HEK293T (cell line): ENCODE measurements around the gene AHCTF1.

ENCODE experiments used
- CTCF ChIA-PET: fragments of 350-600 bp; formaldehyde crosslinking; extraction: SDS; loops from one replicate; lab custom pipeline; 2021; ENCODE audit warnings: antibody characterized with exemption, inconsistent platforms; lab: Yijun Ruan, JAX
- POLR2A ChIA-PET: fragments of 350-600 bp; formaldehyde crosslinking; extraction: SDS; loops from one replicate; lab custom pipeline; 2020; ENCODE audit warnings: antibody characterized with exemption, inconsistent platforms; lab: Yijun Ruan, JAX
- DNase-seq: peaks from one replicate; pipeline ENCODE4 v3.0.0; 2012; ENCODE audit warnings: mixed read lengths; ENCODE audit errors: extremely low spot score
- ARNT ChIP-seq: fragments of 450-650 bp; IDR thresholded peaks from 2 replicates; pipeline ENCODE4 v1.6.1; 2017; ENCODE audit warnings: mild to moderate bottlenecking
- BHLHE40 ChIP-seq: fragments of 450-650 bp; IDR thresholded peaks from 2 replicates; pipeline ENCODE4 v1.6.1; 2016; ENCODE audit warnings: mild to moderate bottlenecking, moderate library complexity, borderline replicate concordance
- CTBP1 ChIP-seq: fragments of 450-650 bp; IDR thresholded peaks from 2 replicates; pipeline ENCODE4 v1.6.1; 2016; ENCODE audit warnings: borderline replicate concordance
- ELF4 ChIP-seq: fragments of 450-650 bp; IDR thresholded peaks from 2 replicates; pipeline ENCODE4 v1.6.1; 2017; ENCODE audit warnings: antibody characterized with exemption
- FOXA1 ChIP-seq: fragments of 450-650 bp; IDR thresholded peaks from 2 replicates; pipeline ENCODE4 v1.6.1; 2016; ENCODE audit warnings: mild to moderate bottlenecking
- FOXK2 ChIP-seq: fragments of 450-650 bp; IDR thresholded peaks from 2 replicates; pipeline ENCODE4 v1.6.1; 2016; ENCODE audit warnings: mild to moderate bottlenecking
- FOXM1 ChIP-seq: fragments of 450-650 bp; IDR thresholded peaks from 2 replicates; pipeline ENCODE4 v1.6.1; 2017; ENCODE audit warnings: mild to moderate bottlenecking, borderline replicate concordance
- HDGF ChIP-seq: fragments of 450-650 bp; IDR thresholded peaks from 2 replicates; pipeline ENCODE4 v1.6.1; 2017; ENCODE audit warnings: antibody characterized with exemption, borderline replicate concordance
- L3MBTL2 ChIP-seq: fragments of 450-650 bp; conservative IDR thresholded peaks from 2 replicates; pipeline ENCODE4 v1.6.1; 2016; ENCODE audit warnings: mild to moderate bottlenecking
- LEF1 ChIP-seq: fragments of 450-650 bp; IDR thresholded peaks from 2 replicates; pipeline ENCODE4 v1.6.1; 2017; ENCODE audit warnings: mild to moderate bottlenecking, borderline replicate concordance
- NFRKB ChIP-seq: fragments of 450-650 bp; IDR thresholded peaks from 2 replicates; pipeline ENCODE4 v1.6.1; 2016; ENCODE audit warnings: mild to moderate bottlenecking, moderate library complexity
- SP1 ChIP-seq: fragments of 450-650 bp; IDR thresholded peaks from 2 replicates; pipeline ENCODE4 v1.6.1; 2017
- SUZ12 ChIP-seq: fragments of 450-650 bp; IDR thresholded peaks from 2 replicates; pipeline ENCODE4 v1.6.1; 2016; ENCODE audit warnings: mild to moderate bottlenecking
- TARDBP ChIP-seq: fragments of 450-650 bp; IDR thresholded peaks from 2 replicates; pipeline ENCODE4 v1.6.1; 2016
- ZNF384 ChIP-seq: fragments of 450-650 bp; IDR thresholded peaks from 2 replicates; pipeline ENCODE4 v1.6.1; 2016
- TF ChIP-seq, protein P1 (sequence below): fragments of 450-650 bp; IDR thresholded peaks from 2 replicates; pipeline ENCODE4 v1.6.1; 2016

AHCTF1 gene, protein sequence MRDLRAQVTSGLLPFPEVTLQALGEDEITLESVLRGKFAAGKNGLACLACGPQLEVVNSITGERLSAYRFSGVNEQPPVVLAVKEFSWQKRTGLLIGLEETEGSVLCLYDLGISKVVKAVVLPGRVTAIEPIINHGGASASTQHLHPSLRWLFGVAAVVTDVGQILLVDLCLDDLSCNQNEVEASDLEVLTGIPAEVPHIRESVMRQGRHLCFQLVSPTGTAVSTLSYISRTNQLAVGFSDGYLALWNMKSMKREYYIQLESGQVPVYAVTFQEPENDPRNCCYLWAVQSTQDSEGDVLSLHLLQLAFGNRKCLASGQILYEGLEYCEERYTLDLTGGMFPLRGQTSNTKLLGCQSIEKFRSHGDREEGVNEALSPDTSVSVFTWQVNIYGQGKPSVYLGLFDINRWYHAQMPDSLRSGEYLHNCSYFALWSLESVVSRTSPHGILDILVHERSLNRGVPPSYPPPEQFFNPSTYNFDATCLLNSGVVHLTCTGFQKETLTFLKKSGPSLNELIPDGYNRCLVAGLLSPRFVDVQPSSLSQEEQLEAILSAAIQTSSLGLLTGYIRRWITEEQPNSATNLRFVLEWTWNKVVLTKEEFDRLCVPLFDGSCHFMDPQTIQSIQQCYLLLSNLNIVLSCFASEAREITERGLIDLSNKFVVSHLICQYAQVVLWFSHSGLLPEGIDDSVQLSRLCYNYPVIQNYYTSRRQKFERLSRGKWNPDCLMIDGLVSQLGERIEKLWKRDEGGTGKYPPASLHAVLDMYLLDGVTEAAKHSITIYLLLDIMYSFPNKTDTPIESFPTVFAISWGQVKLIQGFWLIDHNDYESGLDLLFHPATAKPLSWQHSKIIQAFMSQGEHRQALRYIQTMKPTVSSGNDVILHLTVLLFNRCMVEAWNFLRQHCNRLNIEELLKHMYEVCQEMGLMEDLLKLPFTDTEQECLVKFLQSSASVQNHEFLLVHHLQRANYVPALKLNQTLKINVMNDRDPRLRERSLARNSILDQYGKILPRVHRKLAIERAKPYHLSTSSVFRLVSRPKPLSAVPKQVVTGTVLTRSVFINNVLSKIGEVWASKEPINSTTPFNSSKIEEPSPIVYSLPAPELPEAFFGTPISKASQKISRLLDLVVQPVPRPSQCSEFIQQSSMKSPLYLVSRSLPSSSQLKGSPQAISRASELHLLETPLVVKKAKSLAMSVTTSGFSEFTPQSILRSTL (N-terminal part only)

DNA sequence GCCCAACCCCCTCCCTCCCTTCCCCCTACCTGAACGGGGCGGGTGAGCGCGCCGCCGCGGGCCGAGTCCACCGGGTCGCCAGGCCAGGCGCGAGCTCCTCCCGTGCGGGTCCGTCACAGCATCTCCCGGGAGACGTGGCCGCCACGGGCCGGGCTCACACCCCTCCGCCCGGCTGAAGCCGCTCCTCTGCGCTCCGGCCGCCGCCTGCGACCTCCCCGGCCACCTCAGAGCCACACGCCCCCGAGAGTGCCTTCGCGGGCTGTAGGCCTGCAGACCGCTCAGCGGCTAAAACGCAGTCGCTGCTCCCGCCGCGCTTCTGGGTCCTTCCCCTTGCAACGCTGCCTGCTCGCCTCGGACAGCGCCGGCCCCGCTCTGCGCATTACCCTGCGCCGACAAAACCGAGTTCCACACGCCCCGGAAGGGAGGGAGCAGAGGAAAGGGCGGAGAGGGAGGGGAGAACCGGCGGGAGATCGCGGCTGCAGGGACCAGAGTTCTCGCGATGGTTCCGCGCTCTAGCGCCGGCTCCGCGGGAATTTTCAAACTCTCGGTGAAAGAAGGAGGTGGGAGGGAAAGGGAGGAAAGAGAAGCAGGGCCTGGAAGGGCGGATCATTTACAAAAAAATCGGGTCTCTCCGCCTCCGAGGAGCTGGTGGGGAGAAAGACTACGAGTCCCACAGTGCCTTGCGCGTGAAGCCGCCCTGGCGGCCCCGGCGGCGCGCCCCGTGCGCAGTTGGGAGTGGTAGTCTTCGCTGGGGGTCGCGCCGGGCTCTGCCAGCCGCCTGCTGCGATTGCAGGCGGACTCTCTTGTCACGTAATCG, at the start of gene AHCTF1:
Gene AHCTF1, minus strand, starts transcription at position 400 of the 817 bp plus-strand sequence. CDS start 13,578 bp downstream, outside the sequence.
- ChIA-PET CTCF (no interaction called here), POLR2A (interaction anchor here (0.6 kb wide), 1 partner anchor 160 kb away, joined by 3 read pairs; no protein-coding TSS in a partner anchor)
- TF ChIP-seq L3MBTL2 (peak; percentile 75), ELF4 (no peak; the same call in 1 of the 2 replicates), ARNT (peak; percentile 44; the same call in 1 of the 2 replicates), HDGF (no peak), ZNF384 (no peak), FOXK2 (no peak), SUZ12 (peak; percentile 85), FOXM1 (no peak), CTBP1 (no peak), TARDBP (no peak), BHLHE40 (no peak), SP1 (no peak), LEF1 (no peak), NFRKB (no peak), FOXA1 (no peak)
- TF ChIP-seq, protein P1, sequence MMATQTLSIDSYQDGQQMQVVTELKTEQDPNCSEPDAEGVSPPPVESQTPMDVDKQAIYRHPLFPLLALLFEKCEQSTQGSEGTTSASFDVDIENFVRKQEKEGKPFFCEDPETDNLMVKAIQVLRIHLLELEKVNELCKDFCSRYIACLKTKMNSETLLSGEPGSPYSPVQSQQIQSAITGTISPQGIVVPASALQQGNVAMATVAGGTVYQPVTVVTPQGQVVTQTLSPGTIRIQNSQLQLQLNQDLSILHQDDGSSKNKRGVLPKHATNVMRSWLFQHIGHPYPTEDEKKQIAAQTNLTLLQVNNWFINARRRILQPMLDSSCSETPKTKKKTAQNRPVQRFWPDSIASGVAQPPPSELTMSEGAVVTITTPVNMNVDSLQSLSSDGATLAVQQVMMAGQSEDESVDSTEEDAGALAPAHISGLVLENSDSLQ: no peak
- DNase-seq: peak; percentile 83

DNA sequence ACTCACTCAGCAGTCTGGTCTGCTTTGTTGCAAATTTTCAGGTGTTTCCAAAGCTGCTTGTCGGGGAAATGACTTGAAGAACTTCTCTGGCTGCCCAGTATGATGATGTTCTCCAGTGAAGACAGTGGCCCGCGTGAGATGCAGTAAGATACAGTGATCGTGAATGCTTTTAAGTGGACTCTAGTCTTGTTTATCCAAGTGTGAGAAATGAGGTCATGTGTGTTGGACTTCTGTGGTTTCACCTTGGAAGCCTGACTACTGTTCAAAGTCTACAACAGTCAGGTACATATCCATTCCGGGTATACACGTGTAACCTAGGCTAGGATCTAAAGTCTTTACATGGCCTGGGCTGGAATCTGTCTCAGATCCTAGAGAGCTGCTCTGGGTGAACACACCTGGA, 47.0 kb upstream of the AHCTF1 start:
- POLR2A ChIA-PET: no interaction called here
- no peak for TF ChIP-seq SP1
- no peak for TF ChIP-seq HDGF
- no peak for TF ChIP-seq FOXM1
- CTCF ChIA-PET: no interaction called here
- DNase-seq: no peak

DNA sequence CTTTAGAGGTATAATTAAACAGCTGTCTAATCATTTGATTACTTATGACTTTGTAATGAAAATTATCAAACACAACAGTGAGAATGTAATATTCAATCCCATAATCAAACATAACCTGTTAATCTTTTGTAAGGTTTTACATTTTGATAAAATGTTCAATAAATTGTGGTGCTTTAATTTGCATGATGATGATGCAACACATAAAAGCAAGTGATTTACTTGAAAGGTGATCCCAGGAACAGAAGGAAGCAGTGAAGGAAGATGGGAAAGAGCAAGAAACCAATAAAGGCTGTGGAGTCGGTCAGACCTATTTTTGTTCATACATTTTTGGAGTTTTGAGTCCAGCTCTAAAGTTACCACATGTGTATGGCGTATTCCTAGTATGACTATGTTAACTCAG, 46.5 kb upstream of the AHCTF1 start:
- no peak for DNase-seq
- ChIA-PET POLR2A (no interaction called here), CTCF (no interaction called here)
- TF ChIP-seq L3MBTL2: no peak
- TF ChIP-seq, protein P1: no peak

DNA sequence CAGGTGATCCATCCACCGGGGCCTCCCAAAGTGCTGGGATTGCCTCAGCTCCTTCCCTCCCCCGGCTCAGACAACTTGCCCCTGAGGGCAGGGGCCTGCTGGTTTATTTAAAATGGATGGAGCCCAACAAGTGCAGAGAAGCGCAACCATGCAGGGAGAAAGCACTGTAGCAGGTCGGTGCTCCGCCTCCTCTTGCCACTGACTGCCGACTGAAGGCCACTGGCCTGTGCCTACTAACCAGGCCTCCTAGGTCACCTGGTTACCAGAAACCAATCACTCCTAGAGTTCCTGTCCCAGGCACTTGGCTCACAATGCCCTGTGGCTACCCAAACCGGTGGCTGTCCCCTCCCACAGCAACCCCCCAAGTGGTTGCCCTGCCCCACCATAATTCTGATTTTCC, 40.2 kb upstream of the AHCTF1 start:
- TF ChIP-seq FOXA1 (no peak), BHLHE40 (no peak), TARDBP (no peak), ARNT (no peak), FOXM1 (no peak), ELF4 (no peak)
- TF ChIP-seq, protein P1: no peak
- ChIA-PET CTCF (no interaction called here), POLR2A (no interaction called here)
- no peak for DNase-seq

DNA sequence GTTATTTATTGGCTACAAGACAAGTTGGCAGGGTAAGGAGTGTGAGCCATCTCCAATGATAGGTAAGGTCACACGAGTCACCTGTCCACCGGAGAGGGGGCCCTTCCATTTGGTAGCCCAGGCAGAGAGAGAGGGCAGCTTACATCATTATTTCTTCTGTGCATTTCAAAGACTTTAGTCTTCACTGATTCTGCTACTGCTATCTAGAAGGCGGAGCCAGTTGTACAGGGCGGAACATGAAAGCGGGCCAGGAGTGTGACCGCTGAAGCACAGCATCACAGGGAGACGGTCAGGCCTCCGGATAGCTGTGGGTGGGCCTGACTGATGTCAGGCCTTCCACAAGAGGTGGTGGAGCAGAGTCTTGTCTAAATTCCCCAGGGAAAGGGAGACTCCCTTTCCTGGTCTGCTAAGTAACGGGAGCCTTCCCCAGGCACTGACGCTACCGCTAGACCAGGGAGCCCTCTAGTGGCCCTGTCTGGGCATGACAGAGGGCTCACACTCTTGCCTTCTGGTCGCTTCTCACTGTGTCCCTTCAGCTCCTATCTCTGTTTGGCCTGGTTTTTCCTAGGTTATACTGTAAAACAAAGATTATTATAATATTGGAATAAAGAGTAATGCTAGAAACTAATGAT, 39.5 kb upstream of the AHCTF1 start:
- TF ChIP-seq SP1 (no peak), TARDBP (no peak), CTBP1 (no peak), HDGF (no peak), FOXM1 (no peak), ARNT (no peak), LEF1 (no peak), ZNF384 (no peak), FOXK2 (no peak), L3MBTL2 (no peak), SUZ12 (no peak), ELF4 (no peak), NFRKB (no peak), BHLHE40 (no peak), FOXA1 (no peak)
- TF ChIP-seq, protein P1: no peak
- no peak for DNase-seq
- ChIA-PET POLR2A (no interaction called here), CTCF (no interaction called here)
